Stimulated activated CD8-positive, alpha-beta memory T cell treated with anti-CD3 and anti-CD28 coated beads, Interleukin-7, amount 100 ng/mL, for 48 hours (primary cell): ENCODE measurements around the gene CARD14.

Experiments
- DNase-seq, 2 donors: peaks; one replicate each; pipeline ENCODE4 v3.0.0-alpha.2; 2020; ENCODE audit warnings: low read depth in 1 of 2; ENCODE audit errors: extremely low read depth in 1 of 2

Gene CARD14

GRCh38 chr17:80169784-80170500, at the start of gene CARD14:
Gene CARD14 (plus strand): TSS chr17:80170030. CDS start chr17:80181439, 11,409 bp downstream.
- DNase-seq = no peak

GRCh38 chr17:80122026-80122575, 47.7 kb upstream of the CARD14 start:
- no peak for DNase-seq

DNA sequence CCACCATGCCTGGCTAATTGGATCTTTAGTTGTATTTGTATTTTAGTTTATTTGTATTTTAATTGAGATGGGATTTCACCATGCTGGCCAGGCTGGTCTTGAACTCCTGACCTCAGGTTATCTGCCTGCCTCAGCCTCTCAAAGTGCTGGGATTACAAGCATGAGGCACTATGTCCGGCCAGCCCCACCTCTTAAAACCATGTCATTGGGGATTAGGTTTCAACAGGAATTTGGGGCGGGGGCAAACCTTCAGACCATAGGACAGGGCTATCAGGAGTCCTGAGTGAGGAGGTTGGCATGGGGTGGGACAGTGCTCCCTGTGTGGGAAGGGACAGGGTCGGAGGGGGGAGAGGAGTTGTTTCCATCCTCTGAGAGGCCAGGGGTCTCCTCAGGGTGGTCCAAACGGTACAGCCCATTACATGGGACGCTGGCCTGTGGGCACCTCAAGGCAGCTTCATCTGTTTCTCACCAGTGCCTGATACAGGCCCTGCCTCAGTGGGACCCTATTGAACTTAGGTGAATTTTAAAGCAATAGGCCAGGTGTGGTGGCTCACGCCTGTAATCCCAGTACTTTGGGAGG, 46.8 kb upstream of the CARD14 start:
- no peak for DNase-seq

DNA sequence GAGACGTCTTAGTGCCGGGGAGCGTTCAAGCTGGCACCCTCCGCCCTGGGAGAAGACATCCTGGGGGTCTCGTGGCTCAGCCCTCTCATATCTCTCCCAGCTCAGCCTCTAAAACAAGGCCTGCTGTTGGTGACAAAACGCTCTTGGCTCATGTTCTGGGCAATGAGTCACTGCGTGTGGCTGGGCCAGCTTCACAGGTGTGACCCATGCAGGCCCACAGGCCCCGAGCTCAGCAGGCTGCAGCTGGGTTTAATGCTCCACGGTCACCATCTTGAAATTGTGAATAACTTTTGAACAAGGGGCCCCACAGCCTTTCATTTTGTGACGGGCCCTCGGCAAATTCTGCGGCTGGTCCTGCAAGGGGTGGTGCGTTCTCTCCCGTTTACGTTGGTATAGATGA, 46.0 kb upstream of the CARD14 start:
- DNase-seq = no peak

GRCh38 chr17:80124351-80124981, 45.4 kb upstream of the CARD14 start:
- no peak for DNase-seq

GRCh38 chr17:80125656-80126448, 44.0 kb upstream of the CARD14 start:
- DNase-seq = no peak

- no peak for DNase-seq
These were observed 43.4 kb upstream of the CARD14 start for GRCh38 chr17:80126449-80126715.

DNA sequence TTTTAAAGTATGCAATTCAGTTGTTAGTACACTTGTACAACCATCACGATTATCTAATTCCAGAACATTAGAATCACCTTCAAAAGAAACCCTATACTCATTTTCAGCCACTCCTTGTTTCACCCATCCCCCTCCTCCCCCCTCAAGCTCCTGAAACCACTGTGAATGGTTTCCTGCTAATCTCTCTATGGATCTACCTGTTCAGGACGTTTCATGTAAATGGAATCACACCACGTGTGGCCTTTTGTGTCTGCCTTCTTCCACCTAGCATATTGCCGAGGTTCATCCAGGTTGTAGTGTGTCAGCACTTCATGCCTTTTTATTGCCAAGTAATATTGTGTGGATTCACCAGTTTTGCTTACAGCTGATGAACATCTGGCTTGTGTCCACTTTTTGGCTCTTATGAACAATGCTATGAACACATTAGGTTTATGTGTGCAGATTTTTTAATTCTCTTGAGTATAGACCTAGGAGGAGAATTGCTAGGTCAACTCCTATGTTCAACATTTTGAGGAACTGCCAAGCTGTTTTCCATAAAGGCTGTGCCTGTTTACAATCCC, 40.7 kb upstream of the CARD14 start:
- no peak for DNase-seq

DNA sequence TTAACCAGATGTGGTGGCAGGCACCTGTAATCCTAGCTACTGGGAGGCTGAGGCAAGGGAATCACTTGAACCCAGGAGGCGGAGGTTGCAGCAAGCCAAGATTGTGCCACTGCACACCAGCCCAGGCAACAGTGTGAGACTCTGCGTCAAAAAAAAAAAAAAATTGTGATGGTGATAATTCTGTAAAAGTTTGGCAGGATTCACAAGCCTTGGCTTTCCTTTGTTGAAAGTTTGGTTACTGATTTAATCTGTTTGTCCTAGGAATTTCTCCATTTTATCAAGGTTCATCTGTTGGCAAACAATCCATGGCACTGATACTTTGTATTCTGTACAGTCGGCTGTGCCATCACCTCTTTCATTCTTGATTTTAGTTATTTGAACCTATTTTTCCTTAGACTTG, 38.8 kb upstream of the CARD14 start:
- DNase-seq = no peak

- no peak for DNase-seq
These were observed 36.8 kb upstream of the CARD14 start for GRCh38 chr17:80132906-80133625.

- no peak for DNase-seq
These were observed 36.2 kb upstream of the CARD14 start for GRCh38 chr17:80133626-80133970.

DNA sequence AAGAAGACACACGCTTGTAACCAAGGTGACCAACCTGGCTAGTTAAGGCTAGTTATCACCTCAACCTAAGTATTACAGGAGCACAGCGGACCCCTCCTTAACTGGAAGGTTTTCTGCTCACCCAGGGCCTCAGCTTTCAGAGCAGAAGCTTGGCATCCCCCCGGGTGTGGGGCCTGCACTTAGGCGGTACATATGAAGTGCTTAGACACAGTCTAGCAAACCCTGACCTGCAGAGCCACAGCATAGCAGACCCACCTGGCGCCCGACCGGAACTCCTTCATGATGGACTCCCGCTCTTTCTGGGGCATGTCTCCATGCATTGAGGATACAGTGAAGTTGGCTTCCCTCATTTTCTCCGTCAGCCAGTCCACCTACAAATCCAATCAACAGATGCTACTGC, 32.7 kb upstream of the CARD14 start:
- no peak for DNase-seq

GRCh38 chr17:80138856-80139426, 30.9 kb upstream of the CARD14 start:
- DNase-seq = no peak

DNA sequence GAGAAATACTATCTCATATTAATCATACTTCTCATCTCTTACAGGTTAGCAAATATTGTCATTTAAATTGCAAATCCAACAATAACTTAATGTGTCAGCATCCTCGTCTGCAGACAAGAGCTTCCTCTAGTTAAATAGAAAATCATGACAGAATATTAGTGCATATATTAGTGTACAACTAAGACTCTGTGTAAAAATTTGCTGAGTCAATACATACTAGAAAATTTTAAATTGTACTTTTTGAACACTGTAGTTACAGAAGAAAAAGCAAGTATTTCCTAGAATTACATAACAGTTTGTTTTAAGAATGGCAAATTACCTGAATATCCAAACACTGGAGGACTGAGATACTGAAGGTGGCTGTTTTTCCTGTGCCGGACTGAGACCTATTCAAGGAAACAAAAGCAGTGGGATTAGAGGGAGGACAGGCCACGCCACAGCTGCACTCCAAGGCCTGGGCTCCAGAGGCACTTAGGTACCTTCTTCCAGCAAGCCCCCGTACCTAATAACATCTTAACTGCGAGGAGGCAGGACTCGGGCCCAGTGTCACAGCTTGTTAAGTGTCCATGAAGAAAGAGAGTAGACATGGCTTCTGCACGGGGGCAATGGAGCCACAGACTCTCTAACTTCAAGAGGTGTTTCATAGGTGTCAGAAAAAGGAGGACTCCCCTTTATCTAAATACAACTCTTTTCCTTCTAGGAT, 28.2 kb upstream of the CARD14 start:
- no peak for DNase-seq

GRCh38 chr17:80142929-80143328, 26.9 kb upstream of the CARD14 start:
- DNase-seq = no peak

GRCh38 chr17:80145076-80146075, 24.5 kb upstream of the CARD14 start:
- no peak for DNase-seq

GRCh38 chr17:80146121-80147034, 23.5 kb upstream of the CARD14 start:
- DNase-seq = no peak
